HL-60/S4 (cell line): Measurements from ENCODE around the gene KRTAP10-5.
"Not testable (repeated sequence)": the region's sequence is repeated elsewhere in the genome, so short reads cannot be mapped to it uniquely, and the experiment has no call there.

Experiments used
- in situ Hi-C: fragments of 300-500 bp; cut with MboI; formaldehyde crosslinking; loops from 2 replicates; pipeline ENCODE4 v1.14.3; 2022; ENCODE audit warnings: low sequenced_read_pairs

Gene KRTAP10-5

DNA sequence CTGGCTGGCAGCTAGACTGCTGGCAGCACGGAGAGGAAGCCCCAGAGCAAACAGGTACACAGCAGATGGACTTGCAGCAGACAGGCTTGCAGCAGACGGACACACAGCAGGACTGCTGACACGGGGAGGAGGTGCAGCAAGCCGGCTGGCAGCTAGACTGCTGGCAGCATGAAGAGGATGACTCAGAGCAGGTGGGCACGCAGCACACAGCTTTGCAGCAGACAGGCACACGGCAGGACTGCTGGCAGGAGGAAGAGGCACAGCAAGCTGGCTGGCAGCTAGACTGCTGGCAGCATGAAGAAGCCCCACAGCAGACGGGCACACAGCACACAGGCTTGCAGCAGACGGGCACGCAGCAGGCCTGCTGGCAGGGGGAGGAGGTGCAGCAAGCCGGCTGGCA, 29.6 kb downstream of the KRTAP10-5 start:
- in situ Hi-C loops: no loop called here

DNA sequence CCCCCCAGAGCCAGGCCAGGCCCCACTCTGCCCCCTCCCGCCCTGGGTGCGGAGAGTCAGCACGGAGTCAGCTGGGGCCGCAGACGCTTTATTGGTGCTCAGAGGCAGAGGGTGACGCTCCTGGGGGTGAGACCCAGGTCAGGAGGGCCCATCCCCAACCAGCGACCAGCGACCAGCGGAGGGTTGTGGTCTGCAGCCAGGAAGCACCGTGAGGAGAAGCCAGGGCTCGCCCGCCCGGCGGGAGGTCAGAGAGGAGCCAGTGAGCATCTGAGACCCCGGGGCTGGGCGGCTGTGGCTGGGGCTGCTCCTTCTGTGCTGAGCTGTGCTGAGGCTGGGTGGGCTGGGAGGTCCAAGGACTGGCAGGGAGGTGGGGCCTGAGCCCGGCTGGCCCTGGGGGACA, 30.1 kb downstream of the KRTAP10-5 start:
- in situ Hi-C loops: not testable (repeated sequence)

DNA sequence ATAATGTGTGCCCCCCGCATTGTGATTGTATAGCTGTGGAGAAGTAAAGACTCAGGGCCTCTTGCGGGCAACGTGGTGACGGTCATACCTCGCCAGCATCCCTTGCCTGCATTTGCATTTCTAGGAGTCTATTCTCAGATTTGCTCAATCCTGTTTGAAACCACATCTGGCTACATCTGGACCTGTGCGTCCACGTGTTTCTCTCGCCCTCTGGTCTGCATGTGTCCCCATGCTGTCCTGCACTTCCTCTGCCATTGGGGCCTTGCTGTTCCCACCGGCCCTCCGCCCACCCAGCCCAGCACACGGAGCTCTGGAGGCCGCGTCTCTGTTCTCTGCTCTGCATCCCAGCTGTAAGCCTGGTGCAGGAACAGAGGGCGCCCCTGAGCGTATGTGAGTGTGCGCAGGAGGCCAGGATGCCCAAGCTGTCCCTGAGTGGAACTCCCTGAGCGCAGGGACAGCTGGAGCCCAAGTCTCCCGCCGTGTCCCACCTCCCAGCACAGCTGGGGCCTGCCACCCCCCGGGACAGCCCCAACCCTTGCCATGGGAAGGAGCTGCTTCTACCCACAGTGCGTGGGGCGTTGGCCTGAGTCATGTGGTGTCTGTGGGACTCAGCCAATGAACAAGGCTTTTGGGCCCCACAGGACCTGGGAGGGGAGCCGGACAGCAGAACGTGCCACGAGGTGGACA, 30.7 kb downstream of the KRTAP10-5 start:
- in situ Hi-C loops: no loop called here

DNA sequence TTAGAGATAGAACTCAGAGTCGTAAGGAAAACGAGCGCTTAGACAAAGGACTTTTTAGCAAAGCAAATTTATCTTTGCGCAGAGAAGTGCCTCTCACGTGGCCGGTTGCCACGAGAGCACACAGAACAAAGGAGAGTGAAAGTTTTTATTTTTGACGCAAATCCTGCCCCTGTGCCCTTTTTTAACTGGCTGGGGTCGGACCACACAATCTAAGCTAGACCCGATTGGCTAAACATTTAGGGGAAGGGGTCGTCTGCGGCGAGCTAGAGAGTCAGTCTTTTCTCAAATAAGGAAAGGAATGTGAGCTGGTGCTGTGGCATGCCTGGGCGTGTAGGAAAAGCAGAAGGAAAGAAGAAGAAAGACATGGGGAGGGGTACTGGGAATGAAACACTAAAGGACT, 31.5 kb downstream of the KRTAP10-5 start:
- in situ Hi-C loops: no loop called here

DNA sequence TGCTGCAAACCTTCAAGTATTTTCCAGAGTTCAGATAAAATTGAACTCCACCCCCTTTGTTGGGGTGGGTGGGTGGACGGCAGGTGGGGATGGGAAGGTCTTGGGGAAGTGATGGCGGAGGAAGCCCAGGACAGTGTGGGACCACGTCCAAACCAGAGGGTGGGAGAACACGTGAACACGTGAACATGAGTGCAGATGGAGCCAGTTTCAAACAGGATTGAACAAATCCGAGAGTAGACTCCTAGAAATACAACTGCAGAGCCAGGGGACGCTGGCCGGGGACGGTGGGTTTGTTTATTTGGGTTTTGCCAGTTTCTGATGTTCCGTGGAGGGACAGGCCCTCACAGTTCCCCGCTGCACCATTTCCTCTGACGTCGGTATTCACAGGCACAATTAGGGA, 32.0 kb downstream of the KRTAP10-5 start:
- in situ Hi-C loops: no loop called here

DNA sequence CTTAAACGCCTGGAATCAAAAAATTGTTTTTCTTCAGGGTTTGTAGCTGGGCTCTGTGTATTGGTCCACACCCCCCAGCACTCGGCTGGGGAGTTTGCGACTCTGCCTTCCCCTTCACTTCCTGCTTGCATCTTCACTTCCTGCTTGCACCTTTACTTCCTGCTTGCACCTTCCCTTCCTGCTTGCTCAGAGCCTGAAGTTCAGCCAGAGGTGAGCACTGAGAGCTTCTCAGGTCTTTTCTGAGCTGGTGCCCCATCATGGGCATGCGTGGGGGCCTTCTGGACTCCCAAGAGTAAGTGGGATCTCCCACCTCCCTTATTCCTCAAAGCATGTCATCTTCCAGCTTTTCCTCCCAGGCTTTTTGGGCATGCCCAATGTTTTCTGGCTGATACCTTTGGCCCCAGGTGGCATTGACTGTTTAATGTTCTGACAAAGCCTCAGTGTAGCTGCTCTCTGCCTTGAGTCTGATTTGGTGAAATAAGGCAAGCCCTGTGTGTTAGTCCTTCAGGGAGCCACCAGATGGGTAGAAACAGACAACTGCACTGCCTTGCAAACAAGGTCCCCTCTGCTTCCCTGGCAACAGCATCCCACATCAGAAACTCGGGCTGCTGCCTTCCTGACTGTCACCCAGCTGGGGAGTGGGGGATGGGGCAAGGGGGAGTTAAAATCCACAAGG, 32.6 kb downstream of the KRTAP10-5 start:
- in situ Hi-C loops: no loop called here

DNA sequence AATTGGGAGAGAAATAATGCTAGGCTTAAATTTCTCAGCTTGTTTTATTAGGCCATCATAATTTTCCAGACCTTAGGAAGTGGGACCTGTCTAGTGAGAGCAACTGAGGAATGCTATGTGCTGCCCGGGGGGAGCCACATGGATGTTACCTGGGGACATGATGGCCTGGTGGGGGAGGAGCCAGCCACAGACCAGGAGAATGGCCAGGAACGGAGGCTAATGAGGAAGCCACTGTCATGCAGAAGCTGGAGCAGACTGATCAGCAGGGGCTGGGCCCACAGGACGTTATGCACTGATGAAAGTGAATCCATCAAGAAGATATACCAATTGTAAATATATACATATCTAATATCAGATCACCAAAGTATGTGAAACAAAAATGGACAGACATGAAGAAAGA, 35.8 kb downstream of the KRTAP10-5 start:
- in situ Hi-C loops: no loop called here

DNA sequence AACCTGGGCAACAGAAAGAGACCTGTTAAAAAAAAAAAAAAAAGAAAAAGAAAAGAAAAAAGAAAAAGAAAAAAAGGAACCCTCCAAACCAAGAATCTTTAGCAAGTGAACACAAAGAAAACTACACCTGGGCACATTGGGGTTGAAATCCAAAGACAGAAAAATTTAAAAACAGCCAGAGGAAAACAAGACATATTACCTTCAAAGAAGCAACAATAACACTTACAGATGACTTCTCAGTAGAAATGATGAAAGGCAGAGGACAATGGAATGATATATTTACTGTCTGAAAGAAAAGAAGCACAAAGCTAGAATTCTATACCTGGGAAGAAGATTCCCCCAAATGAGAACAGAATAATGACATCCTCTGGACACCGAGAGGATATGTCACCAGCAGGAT, 37.7 kb downstream of the KRTAP10-5 start:
- in situ Hi-C loops: no loop called here

DNA sequence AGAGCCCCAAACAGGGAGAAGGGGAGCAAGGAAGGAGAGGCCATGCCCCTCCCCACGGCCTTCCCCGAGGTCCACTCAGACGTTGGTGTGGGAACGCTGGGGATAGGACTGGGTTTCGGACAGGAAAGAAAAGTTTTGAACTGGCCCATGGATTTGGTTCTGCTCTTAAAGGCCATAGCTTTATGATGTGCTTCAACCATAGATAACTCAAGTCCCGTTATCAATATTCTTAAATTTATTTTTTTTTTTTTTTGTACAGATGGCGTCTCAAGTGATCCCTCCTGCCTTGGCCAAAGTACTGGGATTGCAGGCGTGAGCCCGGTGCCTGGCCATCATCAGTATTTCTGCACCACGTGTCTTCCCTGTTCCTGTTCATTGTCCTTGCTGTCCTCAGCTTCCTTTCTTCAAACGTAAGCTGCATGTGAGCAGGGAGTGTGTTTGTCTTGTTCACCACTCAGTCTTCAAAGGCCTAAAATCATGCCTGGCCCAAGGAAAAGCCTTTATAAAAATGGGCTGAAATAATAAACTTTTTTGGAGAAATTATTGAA, 39.6 kb downstream of the KRTAP10-5 start:
- in situ Hi-C loops: no loop called here

DNA sequence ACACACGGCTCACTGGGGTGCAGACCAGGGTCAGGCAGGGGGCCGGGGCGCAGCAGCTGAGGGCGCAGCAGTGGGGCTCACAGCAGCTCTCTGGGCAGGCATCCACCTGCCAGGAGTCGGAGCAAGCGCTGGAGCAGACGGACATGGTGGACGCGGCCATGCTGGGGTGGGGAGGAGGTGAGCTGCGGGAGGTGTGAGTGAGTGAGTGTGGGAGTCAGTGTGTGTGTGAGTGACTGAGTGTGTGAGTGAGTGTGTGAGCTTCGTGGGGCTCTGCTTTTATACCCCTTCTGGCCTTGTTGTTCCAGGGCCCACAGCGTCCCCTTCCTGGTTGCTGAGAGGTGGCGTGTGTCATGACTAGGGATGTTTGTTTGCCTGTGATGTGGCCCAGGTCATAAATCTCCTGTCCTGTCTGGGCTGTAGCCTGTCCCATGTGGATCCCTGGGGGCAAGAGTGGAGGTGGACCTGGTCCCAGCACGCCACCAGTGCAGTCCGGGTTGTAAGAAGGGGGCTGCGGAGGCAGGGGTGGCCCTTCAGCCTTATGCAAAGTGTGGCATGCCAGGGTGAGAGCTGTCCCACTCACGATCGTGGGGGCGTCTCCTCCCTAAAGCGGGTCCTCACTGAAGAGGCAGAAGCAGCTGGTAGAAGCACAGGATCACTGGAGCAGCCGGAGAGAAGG, 40.3 kb downstream of the KRTAP10-5 start, which contains the start of gene KRTAP10-1:
TSS of gene KRTAP10-1 (minus strand) at position 205 of the 676 bp plus-strand sequence. CDS start at position 160, 45 bp downstream.
- in situ Hi-C loops: no loop called here

DNA sequence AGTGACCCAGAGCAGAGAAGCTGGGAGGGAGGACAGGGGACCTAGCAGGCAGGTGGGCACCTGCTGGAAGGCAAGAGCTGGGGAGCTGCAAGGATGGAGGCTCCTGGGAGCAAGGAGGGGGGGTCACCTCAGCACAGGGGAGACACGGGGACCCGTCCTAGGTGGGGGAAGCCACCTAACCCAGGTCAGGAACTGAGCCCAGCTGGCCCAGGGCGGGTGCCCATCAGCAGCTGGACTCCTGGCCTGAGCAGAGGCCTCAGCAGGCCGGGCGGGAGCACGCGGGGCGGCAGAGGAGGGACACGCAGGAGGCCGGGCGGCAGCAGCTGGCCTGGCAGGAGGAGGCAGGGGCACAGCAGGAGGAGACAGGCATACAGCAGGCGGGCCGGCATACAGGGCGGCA, 41.4 kb downstream of the KRTAP10-5 start:
- in situ Hi-C loops: no loop called here

DNA sequence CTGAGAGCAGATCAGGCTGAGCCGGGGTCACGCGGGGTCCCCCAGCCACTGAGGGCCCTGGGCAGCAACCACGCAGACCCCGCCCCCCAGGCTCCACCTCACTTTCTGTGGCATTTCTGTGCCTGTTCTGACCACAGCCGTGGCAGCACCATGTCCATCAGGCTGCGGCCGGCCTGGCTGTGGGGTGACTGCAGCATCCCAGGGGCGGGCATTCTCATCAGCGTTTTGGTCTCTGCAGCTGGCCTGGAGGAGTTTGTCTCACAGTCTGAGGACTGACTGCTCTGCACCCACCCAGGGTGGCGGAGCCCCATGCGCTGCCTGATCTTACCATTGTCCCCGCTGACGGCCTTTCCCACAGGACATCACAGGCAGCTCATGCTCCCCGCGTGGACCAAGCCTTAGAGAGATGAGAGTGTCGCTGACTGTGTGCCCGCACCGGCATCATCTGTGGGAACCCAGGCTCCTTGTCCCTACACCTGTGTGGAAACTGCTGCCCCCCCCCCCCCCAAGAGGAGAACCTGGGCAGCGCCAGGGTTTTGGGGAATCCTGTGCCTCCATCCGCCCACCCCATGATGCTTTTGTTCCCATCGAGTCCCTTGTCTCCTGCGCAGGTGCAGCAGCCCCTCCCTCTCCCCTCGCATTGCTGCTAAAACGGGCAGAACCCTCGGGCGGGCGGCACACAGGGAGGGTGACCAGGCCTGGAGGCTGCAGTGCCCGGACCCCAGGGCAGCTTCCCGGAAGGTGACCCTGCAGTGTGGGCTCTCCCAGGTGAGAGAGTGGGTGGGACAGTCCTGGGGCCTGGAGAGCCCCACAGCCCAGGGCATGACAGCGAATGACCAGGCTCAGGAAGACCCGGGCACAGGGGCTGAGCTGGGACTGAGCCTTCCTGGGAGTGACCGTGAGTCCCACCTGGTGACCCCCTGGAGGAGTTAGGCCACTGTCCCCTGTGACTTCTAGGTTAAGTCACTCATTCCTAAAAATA, 42.2 kb downstream of the KRTAP10-5 start:
- in situ Hi-C loops: no loop called here

DNA sequence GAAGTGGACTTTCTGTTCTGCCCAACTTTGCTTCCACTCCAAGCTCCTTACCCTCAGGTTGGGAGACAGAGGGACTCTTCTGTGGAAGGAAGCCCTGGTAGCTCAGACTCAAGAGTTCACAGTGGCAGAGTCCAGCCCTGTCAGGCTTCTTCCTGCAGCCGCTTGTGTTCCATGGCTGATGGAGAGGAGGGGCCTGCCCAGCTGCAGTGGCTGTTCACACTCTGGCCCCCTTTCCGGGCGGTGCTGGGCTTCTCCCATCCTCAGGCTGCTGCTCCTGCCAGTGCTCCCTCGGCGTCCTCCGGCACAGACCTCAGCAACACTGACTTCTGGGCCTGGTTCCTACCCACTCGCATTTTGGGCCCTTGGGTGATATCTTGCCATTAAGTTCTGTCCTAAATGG, 44.4 kb downstream of the KRTAP10-5 start:
- in situ Hi-C loops: no loop called here

DNA sequence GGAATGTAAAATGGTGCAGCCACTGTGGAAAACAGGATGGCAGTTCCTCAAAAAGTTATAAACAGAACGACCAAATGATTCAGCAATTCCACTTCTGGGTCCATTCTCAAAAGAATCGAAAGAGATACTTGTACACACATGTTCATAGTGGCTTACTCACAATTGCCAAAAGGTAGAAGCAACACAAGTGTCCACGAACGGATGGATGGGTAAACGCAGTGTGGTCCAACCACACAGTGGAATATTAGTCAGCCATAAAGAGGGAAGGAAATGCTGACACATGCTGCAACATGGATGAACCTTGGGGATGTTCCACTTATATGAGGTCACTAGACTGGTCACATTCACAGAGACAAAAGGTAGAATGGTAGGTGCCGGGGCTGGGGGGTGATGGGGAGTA, 45.7 kb downstream of the KRTAP10-5 start:
- in situ Hi-C loops: no loop called here

DNA sequence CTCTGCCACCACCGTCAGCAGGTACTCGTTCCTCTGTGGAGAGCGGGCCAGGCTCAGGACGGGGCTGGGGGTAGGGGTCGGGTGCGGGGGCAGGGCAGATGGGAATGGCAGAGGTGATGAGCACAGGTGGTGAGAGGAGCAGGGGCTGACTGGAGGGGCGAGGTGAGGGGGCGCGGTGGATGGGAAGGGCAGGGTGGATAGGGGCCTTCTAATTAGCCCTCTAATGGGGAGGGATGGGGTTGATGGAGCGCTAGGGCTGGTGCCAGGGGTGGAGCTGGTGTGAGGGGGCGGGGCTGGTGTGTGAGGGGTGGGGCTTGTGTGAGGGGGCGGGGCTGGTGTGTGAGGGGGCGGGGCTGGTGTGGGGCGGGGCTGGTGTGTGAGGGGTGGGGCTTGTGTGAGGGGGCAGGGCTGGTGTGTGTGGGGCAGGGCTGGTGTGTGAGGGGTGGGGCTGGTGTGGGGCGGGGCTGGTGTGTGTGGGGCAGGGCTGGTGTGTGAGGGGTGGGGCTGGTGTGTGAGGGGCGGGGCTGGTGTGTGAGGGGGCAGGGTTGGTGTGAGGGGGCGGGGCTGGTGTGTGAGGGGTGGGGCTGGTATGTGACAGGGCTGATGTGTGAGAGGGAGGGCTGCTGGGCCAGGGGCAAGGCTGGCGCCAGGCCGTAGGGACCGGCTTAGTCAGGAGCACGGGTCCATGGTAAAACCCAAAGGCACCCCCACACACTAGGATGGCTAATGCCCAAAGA, 46.3 kb downstream of the KRTAP10-5 start:
- in situ Hi-C loops: no loop called here

DNA sequence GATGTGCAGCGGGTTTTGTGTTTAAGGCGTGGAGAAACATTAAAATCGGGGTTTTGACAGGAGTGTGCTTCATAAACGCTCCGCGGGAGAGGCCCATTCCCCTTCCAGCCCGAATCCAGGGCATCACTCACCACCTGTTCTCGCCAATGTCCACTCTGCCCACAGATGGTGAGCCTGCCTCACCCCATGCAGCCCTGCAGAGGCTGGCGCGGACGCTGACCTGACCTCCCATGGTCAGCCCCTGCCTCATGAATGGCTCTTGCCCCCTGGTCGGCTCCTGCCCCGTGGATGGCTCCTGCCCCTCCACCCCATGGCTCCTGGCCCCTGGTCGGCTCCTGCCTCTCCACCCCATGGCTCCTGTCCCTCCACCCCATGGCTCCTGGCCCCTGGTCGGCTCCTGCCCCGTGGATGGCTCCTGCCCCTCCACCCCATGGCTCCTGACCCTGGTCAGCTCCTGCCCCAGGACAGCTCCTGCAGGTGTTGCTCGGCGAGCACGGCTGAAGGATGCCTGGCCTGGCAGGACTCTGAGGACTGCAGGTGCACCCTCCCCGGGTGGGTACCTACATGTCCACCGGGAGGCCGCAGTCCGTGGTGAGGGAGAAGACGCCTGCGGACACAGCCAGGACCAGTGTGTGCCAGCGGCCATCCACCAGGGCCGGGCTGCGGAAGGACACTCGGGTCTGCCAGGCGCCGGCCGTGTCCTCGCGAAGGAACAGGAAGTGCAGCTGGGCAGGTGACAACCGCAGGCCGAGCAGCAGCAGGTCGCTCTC, 47.1 kb downstream of the KRTAP10-5 start:
- in situ Hi-C loops: no loop called here

DNA sequence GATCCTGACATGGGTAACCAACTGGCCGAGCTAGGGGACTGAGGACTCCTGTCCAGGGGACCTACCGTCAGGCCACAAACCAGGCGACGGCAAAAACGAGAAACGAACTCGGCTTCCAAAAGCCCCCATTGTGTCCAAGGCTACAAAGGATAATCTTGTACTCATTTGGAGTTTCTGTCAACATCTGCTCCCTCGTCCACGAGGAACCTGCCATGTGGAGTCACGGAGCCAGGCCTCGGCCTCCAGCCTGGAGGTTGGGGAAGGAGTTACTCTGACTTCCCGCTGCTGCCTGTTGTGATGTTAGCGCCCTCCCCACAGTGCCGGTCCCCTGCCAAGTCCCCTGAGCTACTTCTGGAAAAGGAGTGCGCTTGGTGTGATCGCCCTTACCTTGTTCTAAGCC, 47.7 kb downstream of the KRTAP10-5 start:
- in situ Hi-C loops: no loop called here

DNA sequence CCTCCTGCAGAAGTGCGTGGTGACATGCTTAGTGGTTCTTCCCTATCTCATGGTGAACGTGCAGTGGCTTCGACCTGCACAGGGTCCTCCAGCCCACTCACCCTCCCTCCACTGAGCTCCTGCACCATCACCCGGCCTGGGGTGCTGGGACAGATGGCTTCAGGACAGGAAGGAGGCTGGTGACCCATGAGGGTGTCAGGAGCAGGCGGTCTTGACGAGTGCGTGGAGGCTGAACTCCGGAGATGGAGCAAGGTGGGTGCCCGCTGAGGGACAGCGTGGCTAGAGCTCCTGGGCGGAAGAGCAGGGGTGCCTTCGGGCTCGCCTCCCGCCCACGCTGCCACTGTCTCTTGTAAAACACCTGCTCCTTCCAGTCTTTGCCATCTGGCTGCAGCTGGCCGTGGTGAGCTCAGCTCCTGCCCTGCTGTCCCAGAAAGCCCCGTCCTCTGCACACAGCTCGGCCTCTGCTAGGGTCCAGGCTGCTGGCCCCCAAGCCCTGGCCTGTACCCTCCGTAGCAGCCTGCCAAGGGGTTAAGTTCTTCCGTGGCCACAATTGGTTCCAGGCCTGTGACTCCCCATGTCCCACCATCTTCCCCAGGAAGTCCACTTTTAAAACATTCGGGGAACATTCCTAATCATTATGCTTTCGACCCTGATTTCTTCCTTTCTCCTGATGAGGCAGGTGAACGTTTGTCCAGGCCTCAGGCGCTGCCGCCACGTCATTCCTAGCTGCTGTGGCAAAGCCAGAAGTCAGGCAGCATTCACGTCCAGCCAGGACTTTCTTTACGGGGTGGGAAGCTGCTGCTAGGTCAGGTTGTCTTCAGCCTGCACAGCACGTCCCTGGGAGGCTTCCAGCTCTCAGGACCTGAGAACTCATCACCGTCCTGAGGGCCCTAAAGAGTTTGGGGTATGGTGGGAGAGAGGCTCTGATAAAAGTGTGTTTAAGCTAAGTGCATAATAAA, 48.5 kb downstream of the KRTAP10-5 start:
- in situ Hi-C loops: no loop called here
